ES-I3 (cell line): ENCODE measurements around the gene MRPL52.
A peak's percentile ranks its signal among the peaks of the same experiment; 100 is the strongest.

Experiments used
- H3K36me3 ChIP-seq: 2 replicates; pipeline ENCODE4 v1.6.1; 2013; ENCODE audit warnings: mild to moderate bottlenecking, low read length, control low read depth, moderate library complexity; ENCODE audit not compliant: insufficient read depth
- H3K4me1 ChIP-seq: 2 replicates; pipeline ENCODE4 v1.6.1; 2013; ENCODE audit warnings: mild to moderate bottlenecking, control low read depth, low read length; ENCODE audit not compliant: insufficient read depth
- H3K9ac ChIP-seq: 2 replicates; pipeline ENCODE4 v1.6.1; 2013; ENCODE audit warnings: low read depth, mild to moderate bottlenecking, low read length, moderate library complexity
- H3K9me3 ChIP-seq: 2 replicates; pipeline ENCODE4 v1.6.1; 2013; ENCODE audit warnings: mild to moderate bottlenecking, low read length, moderate library complexity; ENCODE audit not compliant: control insufficient read depth, insufficient read depth

The MRPL52 gene

DNA sequence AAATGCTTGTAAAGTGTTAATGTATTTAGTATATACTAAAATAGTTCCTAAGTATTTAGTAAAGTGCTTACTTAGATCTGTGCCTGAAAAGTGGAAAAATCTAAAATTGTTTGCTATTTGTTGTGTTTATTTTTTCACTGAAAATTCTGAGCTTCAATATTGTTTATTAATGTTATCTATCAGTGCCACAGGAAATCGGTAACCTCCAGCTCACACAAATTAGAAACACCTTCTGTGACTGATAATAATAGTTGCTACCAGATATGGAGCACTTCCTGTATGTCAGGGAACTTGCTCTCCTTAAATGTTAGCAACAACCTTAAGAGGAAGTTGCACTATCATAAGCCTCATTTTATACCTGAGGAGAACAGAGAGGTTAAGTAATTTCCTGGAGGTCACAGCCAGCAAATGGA is 41.1 kb downstream of the MRPL52 start:
- Histone ChIP-seq H3K9ac (peak overlapping the region; percentile 81), H3K36me3 (no peaks in the 10 kb centered on the region; the same call in 1 of the 2 replicates)

GRCh38 chr14:22871224-22872032 is 41.7 kb downstream of the MRPL52 start, which contains the start of gene LRP10:
Gene LRP10, plus strand, starts transcription at chr14:22871740. Its CDS starts 564 bp downstream, at chr14:22872304.
- peak within 1 kb of the TSS; percentile 81 for H3K9ac ChIP-seq
- H3K4me1 ChIP-seq = no peaks in the 10 kb centered on the region
- H3K36me3 ChIP-seq = no peaks in the 10 kb centered on the region; the same call in 1 of the 2 replicates
- no peaks in the 10 kb centered on the region for H3K9me3 ChIP-seq

More for the DNA sequence above, 41.1 kb downstream of the MRPL52 start:
- Histone ChIP-seq H3K9me3 (no peaks in the 10 kb centered on the region), H3K4me1 (no peaks in the 10 kb centered on the region)

GRCh38 chr14:22872033-22872832 is 42.5 kb downstream of the MRPL52 start:
- H3K4me1 ChIP-seq = no peaks in the 10 kb centered on the region
- H3K9me3 ChIP-seq = no peaks in the 10 kb centered on the region
- H3K36me3 ChIP-seq = no peaks in the 10 kb centered on the region; the same call in 1 of the 2 replicates
- H3K9ac ChIP-seq = peak overlapping the region; percentile 81

DNA sequence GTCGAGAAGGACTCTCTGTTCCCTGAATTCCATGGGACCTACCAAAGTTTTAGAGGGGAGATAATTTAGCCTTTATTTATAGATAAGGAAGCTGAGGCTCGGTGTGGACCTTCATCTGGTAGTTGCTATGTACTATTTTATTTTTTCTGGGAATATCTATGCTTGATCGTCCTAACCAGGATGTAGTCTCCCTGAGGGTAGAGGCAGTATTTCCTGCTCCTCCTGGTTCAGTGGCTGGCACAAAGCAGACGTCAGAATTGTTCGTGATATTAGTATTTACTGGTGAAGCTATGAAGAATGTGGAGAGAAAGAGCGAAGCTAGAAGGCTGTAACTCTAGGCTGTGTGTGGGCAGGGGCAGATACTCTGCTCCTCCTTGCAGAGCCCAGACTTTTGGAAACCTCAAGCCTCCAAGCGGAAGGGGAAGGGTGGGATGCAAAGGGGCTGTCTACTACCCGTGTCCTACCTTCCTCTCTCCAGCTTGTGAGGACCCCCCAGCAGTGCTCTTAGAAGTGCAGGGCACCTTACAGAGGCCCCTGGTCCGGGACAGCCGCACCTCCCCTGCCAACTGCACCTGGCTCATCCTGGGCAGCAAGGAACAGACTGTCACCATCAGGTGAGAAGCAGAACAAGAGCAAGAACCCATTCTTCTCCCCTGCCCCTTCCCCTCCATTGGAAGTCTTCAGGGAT is 43.3 kb downstream of the MRPL52 start:
- H3K4me1 ChIP-seq = no peaks in the 10 kb centered on the region
- no peaks in the 10 kb centered on the region; the same call in 1 of the 2 replicates for H3K36me3 ChIP-seq
- H3K9me3 ChIP-seq = no peaks in the 10 kb centered on the region
- peak overlapping the region; percentile 43 for H3K9ac ChIP-seq

DNA sequence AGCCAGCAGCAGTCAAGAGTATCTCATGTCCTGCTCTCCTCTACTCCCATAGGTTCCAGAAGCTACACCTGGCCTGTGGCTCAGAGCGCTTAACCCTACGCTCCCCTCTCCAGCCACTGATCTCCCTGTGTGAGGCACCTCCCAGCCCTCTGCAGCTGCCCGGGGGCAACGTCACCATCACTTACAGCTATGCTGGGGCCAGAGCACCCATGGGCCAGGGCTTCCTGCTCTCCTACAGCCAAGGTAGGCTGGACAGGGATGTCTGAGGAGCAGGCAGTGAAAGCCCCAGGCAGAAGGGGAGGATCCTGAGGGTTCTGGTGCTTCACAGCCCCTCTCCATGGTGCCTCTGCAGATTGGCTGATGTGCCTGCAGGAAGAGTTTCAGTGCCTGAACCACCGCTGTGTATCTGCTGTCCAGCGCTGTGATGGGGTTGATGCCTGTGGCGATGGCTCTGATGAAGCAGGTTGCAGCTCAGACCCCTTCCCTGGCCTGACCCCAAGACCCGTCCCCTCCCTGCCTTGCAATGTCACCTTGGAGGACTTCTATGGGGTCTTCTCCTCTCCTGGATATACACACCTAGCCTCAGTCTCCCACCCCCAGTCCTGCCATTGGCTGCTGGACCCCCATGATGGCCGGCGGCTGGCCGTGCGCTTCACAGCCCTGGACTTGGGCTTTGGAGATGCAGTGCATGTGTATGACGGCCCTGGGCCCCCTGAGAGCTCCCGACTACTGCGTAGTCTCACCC is 45.5 kb downstream of the MRPL52 start:
- H3K9me3 ChIP-seq = no peaks in the 10 kb centered on the region
- H3K36me3 ChIP-seq = no peaks in the 10 kb centered on the region; the same call in 1 of the 2 replicates
- no peak overlapping the region for H3K9ac ChIP-seq
- no peaks in the 10 kb centered on the region for H3K4me1 ChIP-seq

GRCh38 chr14:22875748-22876319 is 46.1 kb downstream of the MRPL52 start:
- Histone ChIP-seq H3K4me1 (no peaks in the 10 kb centered on the region), H3K9ac (no peak overlapping the region), H3K36me3 (no peaks in the 10 kb centered on the region; the same call in 1 of the 2 replicates), H3K9me3 (no peaks in the 10 kb centered on the region)

DNA sequence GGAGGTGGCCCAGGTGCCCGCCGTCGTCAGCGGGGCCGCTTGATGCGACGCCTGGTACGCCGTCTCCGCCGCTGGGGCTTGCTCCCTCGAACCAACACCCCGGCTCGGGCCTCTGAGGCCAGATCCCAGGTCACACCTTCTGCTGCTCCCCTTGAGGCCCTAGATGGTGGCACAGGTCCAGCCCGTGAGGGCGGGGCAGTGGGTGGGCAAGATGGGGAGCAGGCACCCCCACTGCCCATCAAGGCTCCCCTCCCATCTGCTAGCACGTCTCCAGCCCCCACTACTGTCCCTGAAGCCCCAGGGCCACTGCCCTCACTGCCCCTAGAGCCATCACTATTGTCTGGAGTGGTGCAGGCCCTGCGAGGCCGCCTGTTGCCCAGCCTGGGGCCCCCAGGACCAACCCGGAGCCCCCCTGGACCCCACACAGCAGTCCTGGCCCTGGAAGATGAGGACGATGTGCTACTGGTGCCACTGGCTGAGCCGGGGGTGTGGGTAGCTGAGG is 47.4 kb downstream of the MRPL52 start:
- Histone ChIP-seq H3K36me3 (no peaks in the 10 kb centered on the region; the same call in 1 of the 2 replicates), H3K9ac (no peak overlapping the region), H3K9me3 (no peaks in the 10 kb centered on the region), H3K4me1 (no peaks in the 10 kb centered on the region)

DNA sequence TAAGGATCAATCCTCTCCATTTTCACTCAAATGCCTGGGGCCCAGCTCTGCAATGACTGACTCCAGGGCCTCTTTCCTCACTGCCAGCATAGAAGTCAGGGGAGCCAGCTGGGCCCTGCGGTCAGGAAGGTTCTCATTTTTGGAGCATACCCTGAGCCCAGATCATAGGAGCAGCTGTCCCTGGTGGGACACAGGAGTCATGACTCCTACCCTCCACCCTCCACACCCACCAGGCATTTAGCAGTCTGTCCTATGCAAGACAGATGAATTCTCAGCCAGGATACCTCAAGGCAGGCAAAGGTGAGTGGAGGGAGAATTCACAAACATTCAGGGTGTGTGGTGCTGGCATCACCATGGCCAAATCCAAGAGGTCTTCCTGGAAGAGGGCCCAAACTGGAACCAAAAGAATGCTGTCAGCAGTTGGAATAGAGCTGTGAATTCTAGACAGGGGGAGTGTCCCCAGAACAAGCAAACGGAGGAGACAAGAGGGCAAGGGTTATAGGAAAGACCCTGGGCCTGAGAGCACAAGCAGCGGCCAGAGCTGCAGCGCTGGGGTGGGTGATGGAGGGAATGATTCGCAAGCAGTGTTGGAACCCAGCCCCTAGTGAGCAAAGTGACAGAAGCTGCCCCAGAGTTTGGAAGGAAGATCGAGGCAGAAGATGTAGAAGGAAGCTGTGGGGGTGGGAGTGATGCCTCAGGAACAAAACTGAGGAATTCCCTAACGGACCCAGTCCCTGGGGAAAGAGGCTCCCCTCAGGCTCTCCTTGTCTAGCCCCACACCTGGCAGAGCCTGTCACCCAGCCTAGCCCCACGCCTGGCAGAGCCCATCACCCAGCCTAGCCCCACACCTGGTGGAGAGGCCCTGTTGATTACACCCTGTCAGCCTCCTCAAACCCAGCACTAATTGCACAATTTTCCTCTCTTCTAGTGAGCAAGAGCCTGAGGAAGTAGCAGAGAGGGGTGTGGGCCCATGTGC is 48.9 kb downstream of the MRPL52 start:
- Histone ChIP-seq H3K36me3 (no peaks in the 10 kb centered on the region; the same call in 1 of the 2 replicates), H3K9me3 (no peaks in the 10 kb centered on the region), H3K4me1 (peaks cover 7% of the 10 kb centered on the region; the same call in 1 of the 2 replicates), H3K9ac (no peak overlapping the region)

GRCh38 chr14:22882064-22882463 is 52.4 kb downstream of the MRPL52 start:
- H3K36me3 ChIP-seq = no peaks in the 10 kb centered on the region; the same call in 1 of the 2 replicates
- no peak overlapping the region for H3K9ac ChIP-seq
- H3K4me1 ChIP-seq = peaks cover 20% of the 10 kb centered on the region; the same call in 1 of the 2 replicates
- H3K9me3 ChIP-seq = no peaks in the 10 kb centered on the region

GRCh38 chr14:22882529-22883172 is 53.0 kb downstream of the MRPL52 start:
- peak overlapping the region; percentile 26 for H3K9ac ChIP-seq
- H3K36me3 ChIP-seq = no peaks in the 10 kb centered on the region; the same call in 1 of the 2 replicates
- H3K4me1 ChIP-seq = peaks cover 22% of the 10 kb centered on the region; the same call in 1 of the 2 replicates
- H3K9me3 ChIP-seq = no peaks in the 10 kb centered on the region

- peaks cover 25% of the 10 kb centered on the region; the same call in 1 of the 2 replicates for H3K4me1 ChIP-seq
Measured at GRCh38 chr14:22883173-22883976, 53.7 kb downstream of the MRPL52 start, which contains the start of gene REM2. Gene REM2, plus strand, starts transcription at chr14:22883222. Its CDS starts 66 bp downstream, at chr14:22883288.

More at GRCh38 chr14:22883173-22883976, 53.7 kb downstream of the MRPL52 start, which contains the start of gene REM2:
- Histone ChIP-seq H3K36me3 (no peaks in the 10 kb centered on the region; the same call in 1 of the 2 replicates), H3K9ac (peak within 1 kb of the TSS; percentile 54), H3K9me3 (no peaks in the 10 kb centered on the region)
